GM21381 (cell line): ENCODE data around the gene CNRIP1.
"Not testable (repeated sequence)": the region's sequence is repeated elsewhere in the genome, so short reads cannot be mapped to it uniquely, and the experiment has no call there.

Experiments
- ATAC-seq: cut with Tn5 transposase; IDR thresholded peaks from one replicate; pipeline ENCODE4 v1.9.1; 2021; ENCODE audit warnings: mild to moderate bottlenecking, moderate library complexity; ENCODE audit not compliant: unreplicated experiment

The CNRIP1 gene

DNA sequence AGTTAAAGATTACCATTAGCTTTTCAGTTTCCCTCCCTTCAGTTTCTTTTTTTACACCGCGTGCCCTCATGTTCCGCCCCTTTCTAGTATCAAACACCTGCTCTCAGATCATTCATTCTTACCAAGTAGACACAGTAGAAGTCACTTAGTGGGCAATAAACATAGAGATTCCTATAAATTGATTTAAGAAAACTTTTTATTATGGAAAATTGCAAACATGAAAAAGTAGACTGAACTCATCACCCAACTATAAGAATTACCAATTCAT, 21.2 kb upstream of the CNRIP1 start:
- no peak for ATAC-seq

DNA sequence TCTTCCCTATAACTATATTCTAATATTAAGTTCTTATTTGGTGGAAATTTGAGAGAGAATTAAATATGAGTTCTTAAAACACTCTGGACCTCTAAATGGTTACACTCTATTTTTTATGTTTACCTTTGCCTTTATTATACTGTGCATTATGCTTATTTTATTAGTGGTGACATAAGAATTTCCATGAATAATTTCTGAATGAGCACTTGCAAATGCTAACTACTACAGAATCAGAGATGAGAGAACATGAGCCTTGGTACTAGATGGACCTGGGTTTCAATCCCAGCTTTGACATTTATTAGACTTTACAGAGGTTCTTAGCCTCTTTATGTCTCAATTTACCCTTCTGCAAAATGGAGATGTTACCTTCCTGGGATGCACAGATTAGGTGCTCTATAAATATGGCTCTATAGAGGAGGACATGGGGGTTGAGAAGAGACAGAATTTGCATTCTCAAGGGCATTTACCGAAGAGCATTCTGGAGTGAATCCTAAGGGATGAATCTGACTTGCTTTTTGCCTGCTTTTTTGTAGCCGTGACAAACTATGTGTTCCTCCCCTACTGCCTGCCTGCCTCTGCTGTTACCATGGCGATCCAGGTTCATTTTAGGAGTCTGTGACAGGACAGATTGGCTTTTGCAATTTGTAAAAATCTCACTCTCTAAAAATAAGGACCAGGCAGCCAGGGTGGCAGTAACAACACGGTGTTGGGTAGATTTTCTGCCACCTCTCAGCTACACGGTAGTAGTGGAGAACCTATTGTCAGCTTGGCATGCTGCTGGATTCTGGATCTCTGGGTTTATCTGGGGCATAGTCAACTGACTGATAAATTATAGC, 20.7 kb upstream of the CNRIP1 start:
- ATAC-seq: no peak

DNA sequence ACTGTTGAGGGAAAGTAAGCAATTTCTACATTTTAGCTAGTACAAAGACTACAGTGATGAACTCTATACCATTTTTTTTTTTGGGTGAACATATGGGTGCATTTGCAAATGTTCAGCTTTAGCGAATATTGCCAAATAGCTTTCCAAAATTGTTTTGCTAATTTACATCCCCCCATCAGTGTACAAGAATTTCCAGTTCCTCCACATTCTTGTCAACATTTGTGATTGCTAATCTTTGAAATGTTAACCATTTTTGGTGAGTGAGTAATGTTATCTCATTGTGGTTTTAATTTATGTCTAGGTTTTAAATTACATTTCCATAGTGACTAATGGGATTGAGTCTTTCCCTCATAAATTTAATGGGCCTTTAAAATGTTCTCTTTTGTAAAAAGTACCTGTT, 16.4 kb upstream of the CNRIP1 start:
- ATAC-seq: no peak

DNA sequence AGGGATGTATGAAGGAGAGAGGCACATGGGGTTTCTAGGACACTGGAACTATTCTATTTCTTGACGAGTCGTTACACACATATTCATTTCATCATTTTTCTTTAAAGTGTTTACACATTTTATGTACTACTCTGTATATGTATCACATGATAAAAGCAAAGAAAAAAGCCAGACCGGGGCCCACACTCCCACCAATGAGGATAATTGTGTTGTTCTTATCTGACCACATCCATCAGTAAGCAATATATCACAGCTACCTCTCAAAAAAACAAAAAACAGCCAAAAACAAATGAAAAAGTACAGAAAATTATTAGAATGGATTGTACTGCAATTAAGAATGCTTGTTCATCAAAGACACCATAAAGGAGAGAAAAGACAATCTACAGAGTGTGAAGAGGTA, 14.2 kb upstream of the CNRIP1 start:
- ATAC-seq: no peak

DNA sequence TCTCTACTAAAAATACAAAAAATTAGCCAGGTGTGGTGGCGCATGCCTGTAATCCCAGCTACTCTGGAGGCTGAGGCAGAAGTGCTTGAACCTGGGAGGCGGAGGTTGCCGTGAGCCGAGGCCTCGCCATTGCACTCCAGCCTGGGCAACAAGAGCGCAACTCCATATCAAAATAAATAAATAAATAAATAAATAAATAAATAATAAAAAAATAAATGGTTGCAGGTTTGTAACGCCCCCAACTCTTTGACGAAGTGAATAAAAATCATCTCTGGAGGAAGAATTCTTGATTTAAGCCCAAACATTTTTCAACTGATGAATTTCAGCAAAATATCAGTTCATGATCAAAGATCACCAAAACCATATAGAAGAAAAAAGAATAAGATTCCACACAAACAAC, 13.3 kb upstream of the CNRIP1 start:
- no peak for ATAC-seq

DNA sequence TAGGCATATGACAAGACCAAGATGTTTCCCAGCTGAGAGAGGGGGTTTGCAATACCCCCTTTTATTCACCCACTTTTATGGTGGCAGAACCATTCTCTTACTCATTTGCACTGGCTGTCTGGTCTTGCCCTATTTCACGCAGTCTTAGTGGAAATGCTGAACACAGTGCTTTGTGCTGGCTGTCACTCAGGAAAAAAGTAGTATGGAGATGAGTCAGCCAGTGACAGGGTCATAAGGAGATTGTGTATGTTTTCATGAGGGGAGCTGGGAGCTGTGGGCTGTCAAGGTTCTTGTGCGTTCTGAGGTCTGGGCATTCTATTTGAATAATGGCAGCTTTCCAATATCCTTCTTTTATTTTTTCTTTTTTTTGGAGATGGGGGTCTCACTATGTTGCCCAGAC, 10.9 kb upstream of the CNRIP1 start:
- no peak for ATAC-seq

DNA sequence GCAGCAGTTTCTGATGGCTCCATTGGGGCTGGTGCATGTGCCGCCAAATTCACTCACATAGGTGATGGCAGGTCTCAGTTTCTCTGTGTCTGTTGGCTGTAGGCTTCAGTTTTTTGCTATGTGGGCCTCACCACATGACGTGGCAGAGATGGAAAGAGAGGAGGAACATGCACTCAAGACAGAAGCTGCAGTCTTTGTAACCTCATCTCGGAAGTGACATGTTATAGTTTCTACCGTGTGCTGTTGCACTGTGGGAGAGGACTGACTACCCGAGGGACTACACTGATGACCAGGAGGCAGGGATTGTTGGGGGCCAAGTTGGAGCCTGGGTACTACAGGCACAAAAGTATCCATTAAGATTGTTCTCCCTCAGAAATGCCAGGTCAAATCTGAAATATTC, 9.2 kb upstream of the CNRIP1 start:
- ATAC-seq: no peak

- no peak for ATAC-seq
Observed at GRCh38 chr2:68325056-68325455, 5.3 kb upstream of the CNRIP1 start.

GRCh38 chr2:68320118-68320641, 431 bp upstream of the CNRIP1 start:
- no peak for ATAC-seq

DNA sequence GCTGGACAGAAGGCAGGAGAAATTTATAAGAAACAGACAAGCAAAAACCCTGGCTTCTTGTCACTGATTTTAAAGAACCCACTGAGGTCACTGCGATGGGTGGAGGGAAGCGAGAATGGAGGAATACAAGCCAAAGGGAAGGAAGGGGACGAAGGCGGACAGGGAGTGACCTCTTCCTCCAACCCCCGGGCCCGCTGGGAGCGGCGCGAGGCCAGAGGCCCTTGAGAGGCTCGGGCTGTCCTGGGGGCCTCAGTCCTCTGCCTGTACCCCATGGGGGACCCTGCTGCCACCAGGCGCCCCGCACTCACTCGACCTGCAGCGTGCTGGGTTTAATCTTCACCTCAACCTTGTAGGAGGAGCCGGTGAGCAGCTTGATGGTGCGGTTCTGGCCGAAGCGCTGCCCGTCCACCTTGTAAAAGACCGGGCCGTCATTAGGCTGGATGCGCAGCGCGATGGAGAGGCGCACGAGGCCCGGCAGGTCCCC, 793 bp downstream of the CNRIP1 start:
- ATAC-seq: no peak

GRCh38 chr2:68317971-68318913, 1.5 kb downstream of the CNRIP1 start:
- no peak for ATAC-seq

- ATAC-seq: no peak
Observed at GRCh38 chr2:68316111-68316510, 3.6 kb downstream of the CNRIP1 start.

DNA sequence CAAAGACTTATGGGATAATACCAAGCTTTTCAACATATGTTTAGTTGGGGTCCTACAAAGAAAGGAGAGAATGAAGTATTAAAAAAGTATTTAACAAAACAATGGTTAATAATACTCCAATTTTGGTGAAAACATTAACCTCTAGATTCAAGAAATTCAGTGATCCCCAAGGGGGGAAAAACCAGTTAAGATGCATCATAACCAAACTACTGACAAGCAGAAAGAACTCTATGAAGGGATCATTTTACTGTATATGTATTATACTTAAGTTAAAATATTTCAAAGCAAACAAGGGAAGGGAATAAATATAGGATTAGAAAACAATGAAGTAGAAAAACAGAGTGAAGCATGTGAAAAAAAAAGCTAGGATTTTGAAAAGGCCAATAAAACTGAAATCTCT, 8.7 kb downstream of the CNRIP1 start:
- no peak for ATAC-seq

DNA sequence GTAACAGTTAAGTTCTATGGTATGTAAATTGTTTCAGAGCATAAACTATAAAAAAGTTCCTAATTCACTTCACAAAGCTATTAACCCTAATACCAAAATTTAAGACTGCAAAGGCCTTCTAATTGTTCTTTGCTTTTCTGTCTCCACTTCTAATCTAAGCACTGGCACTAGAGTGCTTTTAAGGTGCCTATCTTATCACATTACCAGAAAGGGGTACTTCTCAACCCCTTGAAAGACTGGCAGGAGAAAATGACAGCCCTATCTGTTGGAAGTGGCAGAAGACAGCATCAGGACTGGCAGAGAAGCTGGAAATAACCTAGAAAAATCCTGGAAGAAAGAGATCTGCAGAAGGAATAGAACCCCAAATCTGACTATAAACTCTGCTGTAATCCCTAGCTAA, 10.3 kb downstream of the CNRIP1 start:
- no peak for ATAC-seq

GRCh38 chr2:68303902-68304272, 15.9 kb downstream of the CNRIP1 start:
- ATAC-seq: not testable (repeated sequence)

DNA sequence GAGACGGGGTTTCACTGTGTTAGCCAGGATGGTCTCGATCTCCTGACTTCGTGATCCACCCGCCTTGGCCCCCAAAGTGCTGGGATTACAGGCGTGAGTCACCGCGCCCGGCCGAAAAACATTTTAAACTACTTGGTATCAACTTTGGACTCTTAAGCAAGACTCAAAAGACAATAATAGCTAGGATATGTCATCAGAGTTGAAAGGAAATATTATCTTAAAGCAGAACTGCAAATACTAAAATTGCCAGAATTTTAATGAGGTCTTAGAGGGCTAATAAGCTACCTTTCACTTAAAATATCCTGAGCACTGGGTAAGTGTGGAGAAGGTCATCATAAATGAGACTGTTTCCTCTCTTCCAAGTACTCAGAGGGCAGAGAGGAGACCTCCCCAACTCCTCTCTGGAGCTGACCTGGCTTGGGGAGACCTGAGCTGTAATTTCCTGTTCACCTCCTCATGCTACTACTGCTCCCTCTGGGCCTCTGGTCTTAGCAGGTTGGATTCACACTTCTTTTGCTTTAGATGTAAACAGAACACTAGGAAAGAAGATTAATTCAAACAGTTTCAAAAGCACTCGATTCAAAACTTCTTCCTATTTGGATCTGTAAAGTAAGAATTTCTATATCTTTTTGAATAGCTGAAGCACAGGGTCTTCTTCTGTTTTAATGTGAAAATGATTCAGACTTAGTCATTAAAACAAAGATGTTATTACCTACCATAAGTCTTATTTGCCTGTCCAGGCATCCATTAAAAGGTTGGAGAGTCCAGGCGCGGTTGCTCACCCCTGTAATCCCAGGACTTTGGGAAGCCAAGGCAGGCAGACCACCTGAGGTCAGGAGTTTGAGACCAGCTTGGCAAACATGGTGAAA, 16.5 kb downstream of the CNRIP1 start:
- no peak for ATAC-seq

GRCh38 chr2:68302281-68302875, 17.4 kb downstream of the CNRIP1 start:
- no peak for ATAC-seq

DNA sequence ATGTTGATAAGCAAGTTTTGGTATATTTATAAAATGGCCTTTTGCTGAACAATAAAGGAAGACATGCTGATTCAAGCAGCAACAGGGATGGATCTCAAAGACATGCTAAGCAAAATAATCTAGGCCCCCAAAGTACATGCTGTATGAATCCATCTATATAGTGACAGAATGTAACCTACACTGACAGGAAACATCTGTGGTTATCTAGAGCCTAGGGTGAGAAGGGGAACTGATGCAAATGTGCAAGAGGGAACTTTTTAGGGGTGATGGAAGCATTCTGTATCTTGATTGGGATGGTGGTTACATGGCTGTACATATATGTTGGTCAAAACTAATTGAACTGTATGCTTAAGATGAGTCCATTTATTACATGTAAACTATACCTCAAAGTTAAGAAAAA, 24.2 kb downstream of the CNRIP1 start:
- peak; percentile 71 for ATAC-seq

- ATAC-seq: no peak
Observed at GRCh38 chr2:68294913-68295312, 24.8 kb downstream of the CNRIP1 start.

- no peak for ATAC-seq
Observed at GRCh38 chr2:68294187-68294586, 25.6 kb downstream of the CNRIP1 start.

DNA sequence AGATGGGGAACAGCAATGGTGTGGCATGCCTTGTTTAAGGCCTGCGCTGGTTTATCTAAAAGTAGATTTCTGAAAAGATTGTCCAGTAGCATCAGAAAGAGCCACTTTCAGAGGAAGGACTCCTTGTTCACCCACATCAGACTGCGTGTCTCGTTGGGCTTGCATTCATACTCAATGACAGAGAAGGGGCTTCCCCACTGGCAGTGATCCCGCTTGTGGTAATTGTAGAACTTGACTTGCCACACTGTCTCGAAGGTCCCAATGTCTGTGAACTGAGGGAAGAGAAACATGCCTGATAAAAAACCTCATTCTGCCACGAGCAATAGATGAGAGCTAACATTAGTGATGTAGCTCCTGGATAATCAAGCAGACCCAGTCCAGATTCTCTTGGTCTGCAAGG, 26.0 kb downstream of the CNRIP1 start:
- no peak for ATAC-seq
